Body of pancreas (tissue), 4 donors: ENCODE results near the gene TMCC3. TPM values are rescaled to one million over a fixed set of nuclear protein-coding genes. Genes with fewer than 3 reads are reported as not detected.
A peak's percentile ranks its signal among the peaks of the same experiment; 100 is the strongest.
"Not testable (repeated sequence)": the region's sequence is repeated elsewhere in the genome, so short reads cannot be mapped to it uniquely, and the experiment has no call there.

Experiments used
- ATAC-seq: fragments of 150-250 bp; one replicate; pipeline ENCODE4 v1.9.1; 2016
- DNase-seq, 4 donors: peaks; one replicate each; pipeline ENCODE4 v3.0.0-alpha.2; 2019
- H3K27ac ChIP-seq, 4 donors: fragments of 200-600 bp; sonication (generic); 1 replicate in 3 of 4; 2 replicates in 1 of 4; pipeline versions ENCODE4 v1.5.1 to v1.6.1; 2016 to 2019; ENCODE audit warnings: mild to moderate bottlenecking in 1 of 4, mixed read lengths in 1 of 4, moderate library complexity in 1 of 4
- H3K27me3 ChIP-seq, 2 donors: fragments of 200-600 bp; sonication (generic); one replicate each; pipeline ENCODE4 v1.6.0; 2016; ENCODE audit warnings: mild to moderate bottlenecking in 1 of 2
- H3K36me3 ChIP-seq, 2 donors: fragments of 200-600 bp; sonication (generic); replicated peaks in 1 of 2; 2 replicates each; pipeline ENCODE4 v1.5.1; 2016; ENCODE audit warnings: low read depth in 2 of 2; ENCODE audit not compliant: insufficient read depth in 1 of 2
- H3K4me1 ChIP-seq: fragments of 200-600 bp; sonication (generic); one replicate; pipeline ENCODE4 v1.6.0; 2016
- H3K4me3 ChIP-seq, 2 donors: fragments of 200-600 bp; sonication (generic); 1 replicate in 1 of 2; 2 replicates in 1 of 2; pipeline ENCODE4 v1.5.1; 2016 to 2019
- H3K9me3 ChIP-seq, 3 donors: fragments of 200-600 bp; sonication (generic); 1 replicate in 2 of 3; 2 replicates in 1 of 3; pipeline ENCODE4 v1.5.1; 2016
- POLR2A ChIP-seq, 3 donors: fragments of 450-650 bp; IDR thresholded peaks; one replicate each; pipeline ENCODE4 v1.6.1; 2016; ENCODE audit warnings: antibody characterized with exemption in 3 of 3, mild to moderate bottlenecking in 2 of 3
- whole genome bisulfite sequencing, 2 donors: methylation state at CpG; one replicate each; pipeline ENCODE4 v1.1.5; 2017; 5-methylcytosine and 5-hydroxymethylcytosine counted together
- intact Hi-C: fragments of 100-400 bp; cut with DNase I; formaldehyde crosslinking; loops from one replicate; pipeline ENCODE4 v1.15.1; 2023
- total RNA-seq, 2 donors: library from RNA; depleted of rRNA; stranded (reverse); fragments of >200 nt; gene quantifications; one replicate each; pipeline ENCODE4 v1.1.0, GENCODE V29; 2016
- TF ChIP-seq, protein P1 (sequence below), 7 experiments: fragments of 450-650 bp in 4 of 7; fragments of 200-600 bp in 3 of 7; sonication (generic) in 3 of 7; IDR thresholded peaks; one replicate each; pipeline ENCODE4 v1.5.1; 2016 to 2019; ENCODE audit warnings: antibody characterized with exemption in 7 of 7

Gene TMCC3
- total RNA-seq, 2 donors from 2014 or later: 1.3 to 3.6 TPM

DNA sequence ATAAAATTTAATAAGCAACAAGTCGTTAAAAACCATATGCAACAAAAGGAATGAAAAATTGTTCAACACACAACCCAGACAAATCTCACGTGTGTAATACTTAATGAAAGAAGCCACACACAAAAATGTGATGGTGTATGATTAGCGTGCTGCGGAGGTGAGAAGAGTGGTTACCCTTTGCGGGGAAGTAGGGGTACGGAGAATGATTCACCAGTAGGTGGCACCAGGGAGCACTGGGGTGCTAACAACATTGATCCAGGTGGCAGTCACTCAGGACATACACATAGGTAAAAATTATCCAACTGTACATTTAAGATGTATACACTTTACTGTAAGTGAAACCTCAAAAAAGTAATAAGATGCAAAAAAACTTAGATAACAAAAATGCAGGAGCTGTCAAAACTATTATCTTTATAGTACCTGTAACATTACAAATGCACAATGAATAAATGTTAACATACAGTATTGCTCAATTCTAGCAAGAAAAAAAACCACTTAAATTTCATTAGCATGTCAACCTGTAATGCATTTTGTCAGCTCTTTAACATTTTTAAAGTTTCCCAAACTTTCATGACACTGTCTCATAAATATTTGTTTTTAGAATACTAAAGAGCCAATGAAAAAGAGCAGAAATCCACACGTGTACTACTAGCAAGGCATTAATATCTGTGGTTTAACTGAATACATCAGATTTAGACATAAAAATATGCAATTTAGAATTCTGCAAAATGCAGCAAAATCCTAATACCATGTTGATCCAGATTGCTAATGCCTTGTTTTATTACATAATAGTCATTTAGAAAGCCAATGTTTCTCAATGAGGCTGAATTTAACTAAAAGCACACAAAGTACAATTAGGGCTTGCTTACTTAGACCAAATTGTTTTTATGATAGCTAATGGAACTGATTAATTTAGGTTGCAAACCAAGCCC is 46.7 kb downstream of the TMCC3 start:
- Histone ChIP-seq H3K4me1 (no peaks in the 10 kb centered on the region), H3K27me3 (no peaks in the 10 kb centered on the region), H3K36me3 (no peaks in the 10 kb centered on the region), H3K27ac (no peak overlapping the region), H3K4me3 (no peak overlapping the region), H3K9me3 (peaks cover 0 to 8% (median 0%) of the 10 kb centered on the region in 3 donors)
- 37 to 45% methylated on average over 7 of the region's 7 CpGs for WGBS, 2 donors
- intact Hi-C loops: no loop called here
- DNase-seq: peak; percentile 36 to 59 (median 46)
- peak; percentile 35 for ATAC-seq
- TF ChIP-seq, protein P1, sequence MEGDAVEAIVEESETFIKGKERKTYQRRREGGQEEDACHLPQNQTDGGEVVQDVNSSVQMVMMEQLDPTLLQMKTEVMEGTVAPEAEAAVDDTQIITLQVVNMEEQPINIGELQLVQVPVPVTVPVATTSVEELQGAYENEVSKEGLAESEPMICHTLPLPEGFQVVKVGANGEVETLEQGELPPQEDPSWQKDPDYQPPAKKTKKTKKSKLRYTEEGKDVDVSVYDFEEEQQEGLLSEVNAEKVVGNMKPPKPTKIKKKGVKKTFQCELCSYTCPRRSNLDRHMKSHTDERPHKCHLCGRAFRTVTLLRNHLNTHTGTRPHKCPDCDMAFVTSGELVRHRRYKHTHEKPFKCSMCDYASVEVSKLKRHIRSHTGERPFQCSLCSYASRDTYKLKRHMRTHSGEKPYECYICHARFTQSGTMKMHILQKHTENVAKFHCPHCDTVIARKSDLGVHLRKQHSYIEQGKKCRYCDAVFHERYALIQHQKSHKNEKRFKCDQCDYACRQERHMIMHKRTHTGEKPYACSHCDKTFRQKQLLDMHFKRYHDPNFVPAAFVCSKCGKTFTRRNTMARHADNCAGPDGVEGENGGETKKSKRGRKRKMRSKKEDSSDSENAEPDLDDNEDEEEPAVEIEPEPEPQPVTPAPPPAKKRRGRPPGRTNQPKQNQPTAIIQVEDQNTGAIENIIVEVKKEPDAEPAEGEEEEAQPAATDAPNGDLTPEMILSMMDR (IDR thresholded peaks at IDR 0.05): peak; percentile 24 to 65 (median 56)
- TF ChIP-seq POLR2A (IDR thresholded peaks at IDR 0.05): no peak

DNA sequence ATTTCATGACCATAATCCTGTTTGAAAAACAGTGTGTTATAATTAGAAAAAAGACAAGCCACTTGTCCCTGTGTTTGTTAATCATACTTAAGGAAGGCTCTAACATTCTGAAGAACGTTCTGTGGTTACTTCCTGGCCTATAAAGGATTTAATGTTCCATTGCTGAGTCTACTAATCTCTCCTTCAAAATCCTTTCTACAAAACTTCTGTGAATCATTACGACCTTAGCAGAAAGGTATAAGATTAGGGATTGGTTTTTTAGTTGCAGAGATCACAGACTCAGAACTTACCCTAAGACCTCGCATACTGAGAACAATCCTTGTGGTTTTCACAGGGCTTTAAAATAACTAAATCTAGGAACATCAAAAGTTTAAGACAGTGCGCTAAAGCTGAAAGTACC is 48.3 kb downstream of the TMCC3 start:
- Histone ChIP-seq H3K9me3 (peaks cover 0 to 6% (median 0%) of the 10 kb centered on the region in 3 donors), H3K36me3 (no peaks in the 10 kb centered on the region), H3K4me1 (no peaks in the 10 kb centered on the region), H3K4me3 (no peak overlapping the region), H3K27ac (no peak overlapping the region), H3K27me3 (no peaks in the 10 kb centered on the region)
- intact Hi-C loops: no loop called here
- 71 to 74% methylated on average over 4 of the region's 4 CpGs for WGBS, 2 donors
- ATAC-seq (no peak), DNase-seq (no peak)
- TF ChIP-seq, protein P1 (IDR thresholded peaks at IDR 0.05): no peak
- no peak for TF ChIP-seq POLR2A (IDR thresholded peaks at IDR 0.05)

DNA sequence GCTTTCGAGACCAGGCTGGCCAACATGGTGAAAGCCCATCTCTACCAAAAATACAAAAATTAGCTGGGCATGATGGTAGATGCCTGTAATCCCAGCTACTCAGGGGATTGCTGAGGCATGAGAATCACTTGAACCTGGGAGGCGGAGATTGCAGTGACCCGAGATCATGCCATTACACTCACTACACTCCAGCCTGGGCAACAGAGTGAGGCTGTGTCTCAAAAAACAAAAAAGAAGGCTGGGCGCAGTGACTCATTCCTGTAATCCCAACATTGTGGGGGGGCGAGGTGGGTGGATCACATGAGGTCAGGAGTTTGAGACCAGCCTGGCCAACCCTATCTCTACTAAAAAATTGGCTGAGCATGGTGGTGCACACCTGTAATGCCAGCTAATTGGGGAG is 49.0 kb downstream of the TMCC3 start:
- H3K4me1 ChIP-seq, DNase-seq, H3K27me3 ChIP-seq, H3K27ac ChIP-seq, ATAC-seq, intact Hi-C loops, H3K9me3 ChIP-seq, H3K4me3 ChIP-seq, H3K36me3 ChIP-seq: not testable (repeated sequence)
- 83 to 86% methylated on average over 5 of the region's 5 CpGs for WGBS, 2 donors

DNA sequence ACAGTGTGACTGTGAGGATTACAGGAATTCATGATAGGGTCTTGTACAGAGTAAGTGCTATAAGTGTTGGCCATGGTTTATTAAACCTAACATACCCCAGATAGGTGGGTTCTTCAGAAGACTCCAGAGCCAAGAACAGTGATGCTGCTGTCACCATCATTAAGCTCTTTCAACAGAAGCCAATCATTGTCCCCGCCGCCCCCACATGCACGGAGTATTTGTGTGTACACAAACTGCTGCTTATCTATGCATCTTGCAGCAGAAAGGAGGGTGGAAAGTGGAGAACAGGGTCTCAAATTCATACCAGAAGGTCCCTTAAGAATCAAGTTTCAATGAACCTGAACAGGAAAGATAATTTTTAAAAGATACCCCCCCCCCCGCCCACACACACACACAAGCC is 51.2 kb downstream of the TMCC3 start:
- Histone ChIP-seq H3K4me3 (no peak overlapping the region), H3K4me1 (no peaks in the 10 kb centered on the region), H3K9me3 (no peaks in the 10 kb centered on the region), H3K27ac (no peak overlapping the region), H3K36me3 (no peaks in the 10 kb centered on the region), H3K27me3 (no peaks in the 10 kb centered on the region)
- 56 to 59% methylated on average over 4 of the region's 4 CpGs for WGBS, 2 donors
- intact Hi-C loops: no loop called here
- TF ChIP-seq POLR2A (IDR thresholded peaks at IDR 0.05): no peak
- TF ChIP-seq, protein P1 (IDR thresholded peaks at IDR 0.05): no peak
- DNase-seq (no peak), ATAC-seq (no peak)

DNA sequence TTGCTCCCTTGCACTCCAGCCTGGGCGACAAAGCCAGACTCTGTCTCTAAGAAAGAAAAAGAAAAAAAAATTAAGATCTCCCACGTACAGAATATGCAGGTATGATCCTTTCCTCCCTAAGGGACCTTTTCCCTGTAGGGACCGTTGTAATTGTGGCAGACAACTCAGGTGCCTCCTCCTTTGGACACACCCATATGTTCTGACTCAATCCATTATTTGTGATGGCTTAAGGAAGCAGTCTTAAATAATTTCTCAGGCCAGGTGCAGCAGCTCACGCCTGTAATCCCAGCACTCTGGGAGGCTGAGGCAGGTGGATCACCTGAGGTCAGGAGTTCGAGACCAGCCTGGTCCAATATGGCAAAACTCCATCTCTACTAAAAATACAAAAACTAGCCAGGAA is 53.1 kb downstream of the TMCC3 start:
- intact Hi-C loops: no loop called here
- H3K4me1 ChIP-seq: no peaks in the 10 kb centered on the region
- TF ChIP-seq, protein P1 (IDR thresholded peaks at IDR 0.05): no peak
- no peak for TF ChIP-seq POLR2A (IDR thresholded peaks at IDR 0.05)
- H3K27me3 ChIP-seq: no peaks in the 10 kb centered on the region
- ATAC-seq: no peak
- 70 to 90% methylated on average over 5 of the region's 5 CpGs for WGBS, 2 donors
- no peak overlapping the region for H3K27ac ChIP-seq
- H3K9me3 ChIP-seq: no peaks in the 10 kb centered on the region
- DNase-seq: no peak
- H3K36me3 ChIP-seq: no peaks in the 10 kb centered on the region
- H3K4me3 ChIP-seq: no peak overlapping the region
